ENCODE measurements around the gene AVP.

The AVP gene

GRCh38 chr20:3037654-3038053 lies 46.9 kb downstream of the AVP start:
- DNase-seq: no peak
- in situ Hi-C loops (cut with MboI; ENCODE audit: low pct_unique_long_range_greater_than_20kb, low sequenced_read_pairs): no loop called here

DNA sequence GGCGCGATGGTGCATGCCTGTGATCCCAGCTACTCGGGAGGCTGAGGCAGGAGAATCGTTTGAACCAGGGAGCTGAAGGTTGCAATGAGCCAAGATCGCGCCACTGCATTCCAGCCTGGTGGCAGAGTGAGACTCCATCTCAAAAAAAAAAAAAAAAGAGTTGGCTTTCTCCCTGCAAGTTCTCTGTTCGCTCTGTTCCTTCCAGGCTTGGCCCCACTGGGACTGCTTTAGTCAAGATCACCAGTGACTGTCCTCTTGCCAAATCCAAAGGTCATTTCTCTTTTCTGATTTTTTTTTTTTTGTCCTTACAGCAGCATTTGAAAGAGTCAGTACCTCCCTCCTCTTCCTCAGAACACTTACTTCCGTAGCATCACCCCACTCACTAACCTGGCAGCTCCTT lies 51.9 kb downstream of the AVP start:
- in situ Hi-C loops (cut with MboI; ENCODE audit: low pct_unique_long_range_greater_than_20kb, low sequenced_read_pairs): no loop called here
- no peak for DNase-seq
